Gastrocnemius medialis (tissue), 4 donors: Measurements from ENCODE around the gene SPEG. TPM values are rescaled to one million over a fixed set of nuclear protein-coding genes. Genes with fewer than 3 reads are reported as not detected.

Experiments used
- ATAC-seq, 2 donors: fragments of 150-250 bp; one replicate each; pipeline ENCODE4 v1.9.1; 2016
- DNase-seq, 2 donors: peaks; one replicate each; pipeline ENCODE4 v3.0.0-alpha.2; 2019
- H3K27ac ChIP-seq, 4 donors: fragments of 200-600 bp; sonication (generic); 1 replicate in 1 of 4; 2 replicates in 3 of 4; pipeline ENCODE4 v1.5.1; 2016 to 2018; ENCODE audit warnings: mild to moderate bottlenecking in 2 of 4, moderate library complexity in 1 of 4
- H3K27me3 ChIP-seq, 3 donors: fragments of 200-600 bp; sonication (generic) in 2 of 3; 1 replicate in 1 of 3; 2 replicates in 2 of 3; pipeline versions ENCODE4 v1.5.1 to v1.6.0; 2016 to 2019; ENCODE audit warnings: mild to moderate bottlenecking in 1 of 3, moderate library complexity in 1 of 3
- H3K36me3 ChIP-seq, 2 donors: fragments of 200-600 bp; sonication (generic) in 1 of 2; one replicate each; pipeline ENCODE4 v1.5.1; 2017 to 2018
- H3K4me1 ChIP-seq, 2 donors: fragments of 200-600 bp; sonication (generic) in 1 of 2; one replicate each; pipeline ENCODE4 v1.5.1; 2016 to 2017; ENCODE audit warnings: mild to moderate bottlenecking in 2 of 2
- H3K4me3 ChIP-seq, 4 donors: fragments of 200-600 bp; sonication (generic) in 3 of 4; 1 replicate in 1 of 4; 2 replicates in 3 of 4; pipeline ENCODE4 v1.5.1; 2016 to 2019; ENCODE audit warnings: mild to moderate bottlenecking in 2 of 4
- H3K9me3 ChIP-seq, 3 donors: fragments of 200-600 bp; sonication (generic) in 2 of 3; 1 replicate in 1 of 3; 2 replicates in 2 of 3; pipeline ENCODE4 v1.5.1; 2016 to 2019
- CTCF ChIP-seq, 5 experiments: fragments of 450-650 bp in 3 of 5; fragments of 200-600 bp in 2 of 5; sonication (generic) in 2 of 5; IDR thresholded peaks in 4 of 5; conservative IDR thresholded peaks in 1 of 5; 1 replicate in 4 of 5; 2 replicates in 1 of 5; pipeline ENCODE4 v1.5.1; 2016 to 2019; ENCODE audit warnings: antibody characterized with exemption in 5 of 5, mild to moderate bottlenecking in 3 of 5, moderate library complexity in 3 of 5
- POLR2A ChIP-seq, 2 donors: fragments of 450-650 bp; IDR thresholded peaks; one replicate each; pipeline ENCODE4 v1.6.1; 2017; ENCODE audit warnings: antibody characterized with exemption in 2 of 2, mild to moderate bottlenecking in 2 of 2, moderate library complexity in 2 of 2
- in situ Hi-C, 4 donors: fragments of 200-750 bp; cut with MboI; loops; one replicate each; pipeline versions ENCODE4 v1.15.0 to v1.8.0; 2017; ENCODE audit warnings: low sequenced_read_pairs in 4 of 4
- intact Hi-C: fragments of 100-400 bp; cut with DNase I; formaldehyde crosslinking; loops from one replicate; pipeline ENCODE4 v1.15.1; 2023; ENCODE audit warnings: low total_unique reads
- total RNA-seq, 4 donors: library from RNA; depleted of rRNA; stranded (reverse); fragments of >200 nt; gene quantifications; one replicate each; pipeline versions ENCODE4 v1.1.0 to v1.2.3, GENCODE V29; 2016

The SPEG gene
- total RNA-seq, 4 donors from 2014 or later, result 104 to 387 (median 222) TPM

GRCh38 chr2:219448099-219448775, 13.6 kb downstream of the SPEG start:
- Histone ChIP-seq H3K27me3 (no peaks in the 10 kb centered on the region), H3K4me1 (peaks cover 33 to 51% of the 10 kb centered on the region in 2 donors), H3K36me3 (peaks cover 0 to 10% of the 10 kb centered on the region in 2 donors), H3K4me3 (no peak overlapping the region), H3K27ac (peak overlapping the region; percentile 95 to 100 (median 98)), H3K9me3 (no peaks in the 10 kb centered on the region)
- DNase-seq (no peak), ATAC-seq (no peak)
- in situ Hi-C loops, result no loop called here
- intact Hi-C loops, result no loop called here
- TF ChIP-seq POLR2A (IDR thresholded peaks at IDR 0.05), result no peak
- TF ChIP-seq CTCF (IDR thresholded peaks at IDR 0.05 in 4 of 5, conservative IDR thresholded peaks at IDR 0.05 in 1 of 5), result no peak

- ATAC-seq (no peak), DNase-seq (no peak)
- Histone ChIP-seq H3K36me3 (peaks cover 0 to 10% of the 10 kb centered on the region in 2 donors), H3K4me1 (peaks cover 38 to 54% of the 10 kb centered on the region in 2 donors), H3K4me3 (no peak overlapping the region), H3K9me3 (no peaks in the 10 kb centered on the region), H3K27ac (peak overlapping the region; percentile 95 to 99 (median 97)), H3K27me3 (no peaks in the 10 kb centered on the region)
- no peak for TF ChIP-seq POLR2A (IDR thresholded peaks at IDR 0.05)
- TF ChIP-seq CTCF (IDR thresholded peaks at IDR 0.05 in 4 of 5, conservative IDR thresholded peaks at IDR 0.05 in 1 of 5), result no peak
- in situ Hi-C loops (no loop called here), intact Hi-C loops (no loop called here)
Measured at GRCh38 chr2:219448776-219449341, 14.2 kb downstream of the SPEG start.

GRCh38 chr2:219449609-219450008, 15.0 kb downstream of the SPEG start:
- H3K4me3 ChIP-seq, result no peak overlapping the region
- intact Hi-C loops, result no loop called here
- TF ChIP-seq CTCF (IDR thresholded peaks at IDR 0.05 in 4 of 5, conservative IDR thresholded peaks at IDR 0.05 in 1 of 5) (no peak), POLR2A (IDR thresholded peaks at IDR 0.05) (no peak)
- no peaks in the 10 kb centered on the region for H3K9me3 ChIP-seq
- in situ Hi-C loops, result loop anchor here in 2 of 4 donors (10.0 kb wide), 1 partner anchor 45 kb away; no protein-coding TSS in a partner anchor
- ATAC-seq (no peak), DNase-seq (no peak)
- peak overlapping the region; percentile 95 to 99 (median 97) for H3K27ac ChIP-seq
- H3K27me3 ChIP-seq, result no peaks in the 10 kb centered on the region
- peaks cover 0 to 10% of the 10 kb centered on the region in 2 donors for H3K36me3 ChIP-seq
- H3K4me1 ChIP-seq, result peaks cover 46 to 61% of the 10 kb centered on the region in 2 donors

- peaks cover 0 to 10% of the 10 kb centered on the region in 2 donors for H3K36me3 ChIP-seq
- H3K4me1 ChIP-seq, result peaks cover 48 to 55% of the 10 kb centered on the region in 2 donors
- H3K9me3 ChIP-seq, result no peaks in the 10 kb centered on the region
- peak overlapping the region; percentile 95 to 99 (median 97) for H3K27ac ChIP-seq
- peak; percentile 37 to 90 for DNase-seq
- in situ Hi-C loops, result loop anchor here in 2 of 4 donors (10.0 kb wide), 1 partner anchor 47 kb away; no protein-coding TSS in a partner anchor
- no peak for TF ChIP-seq POLR2A (IDR thresholded peaks at IDR 0.05)
- TF ChIP-seq CTCF (IDR thresholded peaks at IDR 0.05 in 4 of 5, conservative IDR thresholded peaks at IDR 0.05 in 1 of 5), result no peak
- ATAC-seq, result peak; percentile 24 to 52
- intact Hi-C loops, result loop anchor here (1.0 to 2.0 kb wide), 2 partner anchors 13 to 34 kb away; partner anchors contain the start of gene DES
- H3K4me3 ChIP-seq, result peak overlapping the region in 3 of 4 donors; percentile 9 to 23 (median 16)
- H3K27me3 ChIP-seq, result no peaks in the 10 kb centered on the region
Measured at GRCh38 chr2:219451661-219452360, 17.2 kb downstream of the SPEG start.
